NOMO-1 (cell line): ENCODE data around the gene MYD88.
"Not testable (repeated sequence)": the region's sequence is repeated elsewhere in the genome, so short reads cannot be mapped to it uniquely, and the experiment has no call there.

Experiments
- DNase-seq, 2 experiments: peaks; one replicate each; lab custom pipeline; 2025; ENCODE audit not compliant: unreplicated experiment in 2 of 2; lab: John Stamatoyannopoulos, UW

MYD88 gene

DNA sequence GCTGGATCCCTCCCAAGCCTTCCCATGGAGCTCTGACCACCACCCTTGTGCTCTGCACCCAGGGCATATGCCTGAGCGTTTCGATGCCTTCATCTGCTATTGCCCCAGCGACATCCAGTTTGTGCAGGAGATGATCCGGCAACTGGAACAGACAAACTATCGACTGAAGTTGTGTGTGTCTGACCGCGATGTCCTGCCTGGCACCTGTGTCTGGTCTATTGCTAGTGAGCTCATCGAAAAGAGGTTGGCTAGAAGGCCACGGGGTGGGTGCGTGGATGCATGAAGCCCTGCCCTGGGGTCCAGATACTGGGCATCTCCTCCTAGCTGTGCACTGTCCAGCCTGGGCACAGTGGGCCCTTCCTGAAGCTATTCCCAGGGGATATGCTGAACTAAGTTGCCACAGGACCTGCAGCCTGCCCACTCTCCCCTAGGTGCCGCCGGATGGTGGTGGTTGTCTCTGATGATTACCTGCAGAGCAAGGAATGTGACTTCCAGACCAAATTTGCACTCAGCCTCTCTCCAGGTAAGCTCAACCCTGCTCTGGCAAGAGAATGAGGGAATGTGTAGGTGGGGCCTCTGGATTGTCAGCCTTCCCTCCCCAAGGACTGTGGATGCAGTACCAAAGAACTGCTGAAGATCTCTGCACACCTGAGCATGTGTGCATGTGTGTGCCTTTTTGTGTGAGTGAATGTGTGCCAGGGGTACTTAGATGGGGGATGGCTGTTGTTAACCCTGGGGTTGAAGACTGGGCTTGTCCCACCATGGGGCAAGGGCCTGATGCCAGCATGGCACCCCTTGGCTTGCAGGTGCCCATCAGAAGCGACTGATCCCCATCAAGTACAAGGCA lies 2.1 kb downstream of the MYD88 start:
- DNase-seq, result no peak

DNA sequence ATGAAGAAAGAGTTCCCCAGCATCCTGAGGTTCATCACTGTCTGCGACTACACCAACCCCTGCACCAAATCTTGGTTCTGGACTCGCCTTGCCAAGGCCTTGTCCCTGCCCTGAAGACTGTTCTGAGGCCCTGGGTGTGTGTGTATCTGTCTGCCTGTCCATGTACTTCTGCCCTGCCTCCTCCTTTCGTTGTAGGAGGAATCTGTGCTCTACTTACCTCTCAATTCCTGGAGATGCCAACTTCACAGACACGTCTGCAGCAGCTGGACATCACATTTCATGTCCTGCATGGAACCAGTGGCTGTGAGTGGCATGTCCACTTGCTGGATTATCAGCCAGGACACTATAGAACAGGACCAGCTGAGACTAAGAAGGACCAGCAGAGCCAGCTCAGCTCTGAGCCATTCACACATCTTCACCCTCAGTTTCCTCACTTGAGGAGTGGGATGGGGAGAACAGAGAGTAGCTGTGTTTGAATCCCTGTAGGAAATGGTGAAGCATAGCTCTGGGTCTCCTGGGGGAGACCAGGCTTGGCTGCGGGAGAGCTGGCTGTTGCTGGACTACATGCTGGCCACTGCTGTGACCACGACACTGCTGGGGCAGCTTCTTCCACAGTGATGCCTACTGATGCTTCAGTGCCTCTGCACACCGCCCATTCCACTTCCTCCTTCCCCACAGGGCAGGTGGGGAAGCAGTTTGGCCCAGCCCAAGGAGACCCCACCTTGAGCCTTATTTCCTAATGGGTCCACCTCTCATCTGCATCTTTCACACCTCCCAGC lies 2.9 kb downstream of the MYD88 start:
- no peak for DNase-seq

DNA sequence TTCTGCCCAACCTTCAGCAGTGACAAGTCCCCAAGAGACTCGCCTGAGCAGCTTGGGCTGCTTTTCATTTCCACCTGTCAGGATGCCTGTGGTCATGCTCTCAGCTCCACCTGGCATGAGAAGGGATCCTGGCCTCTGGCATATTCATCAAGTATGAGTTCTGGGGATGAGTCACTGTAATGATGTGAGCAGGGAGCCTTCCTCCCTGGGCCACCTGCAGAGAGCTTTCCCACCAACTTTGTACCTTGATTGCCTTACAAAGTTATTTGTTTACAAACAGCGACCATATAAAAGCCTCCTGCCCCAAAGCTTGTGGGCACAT lies 3.5 kb downstream of the MYD88 start:
- DNase-seq, result no peak

DNA sequence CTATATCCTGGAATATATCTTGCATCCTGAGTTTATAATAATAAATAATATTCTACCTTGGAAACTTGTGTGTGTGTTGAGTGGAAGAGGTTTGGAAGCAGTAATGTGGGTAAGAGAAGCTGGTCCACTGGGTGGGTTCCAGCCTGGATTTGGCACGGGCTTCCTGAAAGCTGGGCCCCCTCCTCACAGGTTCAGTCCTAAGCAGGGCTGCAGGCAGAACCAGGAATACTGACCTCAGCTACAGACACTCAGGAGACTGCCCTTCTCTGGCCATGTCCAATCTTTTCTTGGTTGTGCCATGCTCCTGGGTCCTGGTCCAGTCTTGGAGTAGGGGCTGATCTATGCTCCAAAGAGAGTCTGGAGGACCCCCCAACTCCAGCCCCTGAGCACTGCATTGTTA lies 4.5 kb downstream of the MYD88 start:
- no peak for DNase-seq

DNA sequence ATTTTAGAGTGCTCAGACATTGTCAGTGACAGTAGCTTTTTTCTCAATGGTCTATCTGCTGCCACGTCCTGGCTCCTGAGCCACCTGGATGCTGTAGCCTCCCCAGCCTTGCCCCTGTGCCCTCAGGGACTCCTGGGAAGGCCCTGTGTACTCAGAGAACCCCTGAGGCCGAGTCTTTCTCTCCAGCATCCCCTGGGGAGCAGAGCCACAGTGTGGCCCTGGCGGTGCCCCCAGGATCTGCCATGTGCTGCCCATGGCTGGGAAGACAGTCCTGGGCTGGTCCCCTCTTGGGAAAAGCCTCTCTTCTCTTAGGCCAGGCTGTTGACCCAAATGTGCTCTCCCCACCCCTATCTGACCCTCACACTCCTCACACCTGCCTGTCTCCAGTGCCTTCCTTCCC lies 5.0 kb downstream of the MYD88 start:
- no peak for DNase-seq

DNA sequence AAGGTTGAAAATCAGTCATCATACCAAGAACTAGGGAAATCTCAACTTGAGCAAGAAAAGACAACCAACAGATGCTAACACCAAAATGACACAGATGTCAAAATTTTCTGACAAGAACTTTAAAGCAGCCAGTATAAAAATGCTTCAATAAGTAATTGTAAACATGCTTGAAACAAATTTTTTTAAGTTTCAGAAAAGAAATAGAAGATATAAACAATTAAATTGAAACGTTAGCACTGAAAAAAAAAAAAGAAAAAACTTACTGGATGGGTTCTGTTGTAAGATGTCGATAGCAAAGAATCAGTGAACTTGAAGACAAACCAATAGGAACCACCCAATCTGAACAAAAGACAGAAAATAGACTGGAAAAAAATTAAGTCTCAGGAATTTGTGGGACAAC lies 8.0 kb downstream of the MYD88 start:
- DNase-seq, result no peak

DNA sequence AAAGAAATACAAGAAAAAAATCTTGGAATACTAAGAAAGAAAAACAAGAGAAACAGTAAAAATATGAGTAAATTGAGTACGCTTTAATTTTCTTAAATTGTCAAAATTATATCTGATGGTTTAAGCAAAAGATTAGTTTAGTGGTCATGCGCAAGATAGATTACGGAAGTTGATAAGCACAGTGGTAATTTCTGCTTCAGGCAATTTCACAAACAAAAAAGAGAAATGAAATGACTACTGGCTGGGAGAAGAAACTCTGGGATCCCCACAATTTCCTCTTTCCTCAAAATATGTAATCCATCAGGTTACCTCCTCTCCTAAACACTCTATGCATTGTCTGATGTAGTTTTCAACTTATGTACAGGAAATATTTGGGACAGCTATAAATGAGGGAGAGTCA lies 9.0 kb downstream of the MYD88 start:
- peak; percentile 84 to 85 for DNase-seq

DNA sequence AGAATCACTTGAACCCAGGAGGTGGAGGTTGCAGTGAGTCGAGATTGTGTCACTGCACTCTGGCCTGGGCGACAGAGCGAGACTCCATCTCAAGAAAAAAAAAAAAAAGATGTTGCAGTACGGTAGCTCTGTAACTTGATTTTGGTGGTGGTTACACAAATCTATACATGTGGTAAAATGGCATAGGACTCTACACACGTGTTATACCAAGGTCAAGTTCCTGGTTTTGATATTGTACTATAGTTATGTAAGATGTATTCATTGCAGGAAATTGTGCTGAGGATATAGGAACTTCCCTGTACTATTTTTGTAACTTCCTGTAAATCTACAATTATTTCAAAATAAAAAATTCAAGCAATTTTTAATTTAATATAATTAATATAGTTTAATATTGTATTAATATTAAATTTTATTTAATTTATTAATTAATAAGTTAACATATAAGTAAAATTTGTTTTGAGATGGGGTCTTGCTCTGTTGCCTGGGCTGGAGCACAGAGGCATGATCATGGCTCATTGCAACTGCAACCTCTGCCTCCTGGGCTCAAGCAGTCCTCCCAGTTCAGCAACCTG lies 9.9 kb downstream of the MYD88 start:
- DNase-seq, result peak; percentile 58 to 89

DNA sequence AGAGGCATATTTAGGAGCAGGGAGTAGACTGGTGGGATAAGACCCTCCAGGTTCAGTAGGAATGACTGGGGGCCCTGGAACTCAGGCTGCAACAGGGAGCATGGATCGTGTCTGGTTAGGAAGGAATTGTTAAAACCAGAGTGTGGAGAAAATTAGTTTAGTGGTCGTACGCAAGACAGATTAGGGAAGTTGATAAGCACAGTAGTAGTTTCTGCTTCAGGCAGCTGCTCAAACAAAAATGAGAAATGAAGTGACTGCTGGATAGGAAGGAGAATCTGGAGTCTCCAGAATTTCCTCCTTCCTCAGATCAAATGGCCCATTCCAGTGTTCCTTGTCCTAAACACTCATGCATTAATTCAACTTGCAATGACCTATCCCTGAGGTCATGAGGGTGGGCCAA lies 11.2 kb downstream of the MYD88 start:
- DNase-seq, result peak; percentile 62 to 81

DNA sequence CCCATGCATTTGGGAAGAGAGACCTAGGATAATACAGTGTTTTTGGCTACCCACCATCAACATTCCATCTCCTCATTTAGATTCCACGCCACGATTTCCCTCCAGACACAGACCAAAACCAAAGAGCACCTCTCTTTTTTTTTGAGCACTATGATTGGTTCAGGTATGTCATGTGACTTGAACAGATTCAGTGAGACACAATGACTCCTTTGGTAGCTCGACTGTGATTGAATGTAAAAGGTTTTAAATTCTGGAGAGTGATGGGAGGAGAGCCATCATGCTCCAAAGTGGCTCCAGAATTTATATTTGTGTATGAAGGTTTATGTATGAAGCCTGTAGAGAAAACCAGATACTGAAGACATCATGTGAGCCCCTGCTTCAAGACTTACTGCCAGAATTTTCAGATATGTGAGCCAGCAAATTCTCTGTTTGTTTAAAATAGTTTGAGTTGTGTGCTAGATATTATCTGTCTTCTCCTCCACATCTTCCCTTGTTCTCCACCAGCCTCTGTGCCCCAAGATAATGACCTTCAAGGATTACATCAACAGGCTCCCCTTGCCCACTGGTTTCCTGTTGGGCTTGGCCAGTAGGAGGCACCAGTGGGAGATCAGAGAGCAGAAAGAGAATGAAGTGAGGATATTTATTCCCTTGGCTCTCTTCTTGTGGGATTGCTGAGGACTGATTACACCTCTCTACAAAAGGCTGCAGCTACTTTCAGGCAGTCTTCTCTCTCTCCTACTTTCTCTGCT lies 12.5 kb downstream of the MYD88 start:
- DNase-seq, result no peak

DNA sequence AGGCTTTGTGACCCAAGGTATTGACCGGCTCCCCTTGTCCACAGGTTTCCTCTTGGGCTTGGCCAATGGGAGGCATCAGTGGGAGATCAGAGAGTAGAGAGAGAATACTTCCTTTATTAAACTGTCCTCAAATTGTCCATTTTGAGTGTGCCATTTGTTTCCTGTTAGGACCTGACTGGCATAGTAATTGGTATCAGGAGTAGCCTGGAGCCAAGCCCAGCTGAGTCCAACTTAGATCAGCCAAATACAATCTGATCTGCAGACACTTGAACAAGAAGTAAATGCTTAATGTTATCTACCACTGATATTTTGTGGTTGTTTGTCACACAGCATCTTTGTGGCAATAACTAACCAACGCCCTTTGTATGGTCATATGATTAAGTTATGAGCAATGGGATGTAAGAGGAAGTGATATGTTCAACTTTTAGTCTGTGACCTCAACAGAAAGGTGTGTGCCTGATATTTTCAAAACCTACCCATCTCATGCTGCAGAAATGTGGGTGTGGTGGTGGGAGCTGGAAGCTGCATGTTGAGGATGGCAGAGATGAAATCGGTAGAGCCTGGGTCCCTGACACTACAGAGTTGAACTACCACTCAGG lies 13.3 kb downstream of the MYD88 start:
- peak; percentile 26 to 74 for DNase-seq

DNA sequence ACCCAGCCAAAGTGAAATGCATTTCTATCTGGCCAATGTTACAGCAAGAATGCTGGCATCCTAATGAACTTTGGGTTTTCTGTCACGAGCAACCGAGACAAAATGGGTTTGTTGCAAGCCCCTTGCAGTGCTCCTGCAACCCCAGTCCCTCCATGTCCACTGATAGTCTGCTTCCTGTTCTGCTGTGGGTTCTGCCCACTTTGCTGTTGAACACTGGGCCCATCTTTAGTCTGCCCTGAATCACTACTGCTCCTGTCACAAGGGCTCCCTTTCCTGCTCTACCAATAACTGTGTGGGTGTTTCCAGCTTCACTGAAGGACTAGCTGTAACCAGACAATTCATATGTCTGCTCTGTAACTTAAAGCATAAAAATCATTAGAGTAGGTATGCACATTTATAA lies 14.1 kb downstream of the MYD88 start:
- DNase-seq, result no peak

DNA sequence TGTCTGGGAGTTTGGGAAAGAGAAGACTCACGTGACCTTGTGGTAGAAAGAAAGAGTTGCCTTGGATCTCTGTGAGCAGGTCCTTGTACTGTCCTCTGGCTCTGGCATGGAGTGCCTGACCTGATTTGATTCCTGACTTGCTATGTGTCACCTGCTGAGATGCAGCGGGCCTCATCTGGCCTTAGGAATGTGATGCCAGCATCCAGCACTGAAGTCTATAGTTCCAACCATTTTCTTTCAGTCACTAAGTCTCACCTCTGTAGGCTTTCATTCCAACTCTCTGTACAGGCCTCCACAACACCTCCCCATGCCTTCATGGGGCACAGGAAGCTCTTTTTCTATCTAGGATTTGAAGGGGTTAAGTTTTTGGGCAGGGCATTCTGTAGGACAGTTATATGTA lies 14.8 kb downstream of the MYD88 start:
- no peak for DNase-seq

DNA sequence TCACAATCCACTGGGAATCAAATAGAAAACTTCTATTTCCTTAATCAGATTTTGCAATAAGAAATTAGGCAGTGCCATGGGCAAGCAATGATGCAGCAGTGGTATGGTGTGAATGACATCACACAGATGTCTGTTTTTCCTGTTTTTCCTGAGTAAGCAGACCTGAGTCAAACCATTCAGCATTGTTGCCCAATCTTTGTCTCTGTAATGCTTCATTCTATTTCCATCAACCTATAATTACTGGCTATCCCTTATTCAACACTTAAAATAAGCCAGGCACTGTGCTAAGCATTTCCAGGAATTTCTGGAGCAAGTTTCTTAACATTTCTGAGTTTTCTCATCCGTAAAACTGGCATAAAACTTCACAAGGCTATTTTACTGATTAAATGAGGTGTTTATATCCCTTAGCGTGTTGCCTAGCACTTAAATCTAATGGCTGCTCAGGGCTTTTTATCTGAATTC lies 15.6 kb downstream of the MYD88 start:
- DNase-seq, result peak in 1 of 2 experiments; percentile 71

DNA sequence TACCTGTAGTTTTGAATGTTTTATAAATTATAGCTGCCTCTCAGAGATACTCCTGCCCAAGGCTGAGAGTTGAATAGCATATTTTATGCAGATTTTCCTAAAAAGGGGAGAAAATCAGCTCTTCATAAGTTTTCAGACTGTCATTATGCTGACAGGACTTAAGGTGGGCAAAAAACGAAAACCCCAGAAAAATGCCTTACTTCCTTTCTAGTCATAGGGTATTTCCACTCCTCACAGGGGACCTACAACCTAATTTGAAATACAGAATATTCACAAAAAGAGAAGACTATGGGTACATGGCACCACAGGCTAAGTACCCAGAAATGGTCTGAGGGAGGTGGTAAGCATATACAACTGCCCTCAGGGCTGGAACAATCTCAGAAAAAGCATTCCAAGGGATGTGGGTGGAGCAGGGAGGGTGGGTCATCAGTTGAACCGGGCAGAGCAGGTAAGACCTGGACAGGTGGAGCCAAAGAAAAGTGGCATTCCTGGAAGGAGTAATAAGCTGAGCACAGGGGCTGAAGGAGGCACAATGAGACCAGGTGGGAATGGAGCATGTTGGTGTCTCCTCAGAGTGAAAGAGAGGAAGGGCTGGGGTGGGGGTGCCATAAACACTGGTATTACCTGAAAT lies 16.3 kb downstream of the MYD88 start:
- DNase-seq, result no peak

DNA sequence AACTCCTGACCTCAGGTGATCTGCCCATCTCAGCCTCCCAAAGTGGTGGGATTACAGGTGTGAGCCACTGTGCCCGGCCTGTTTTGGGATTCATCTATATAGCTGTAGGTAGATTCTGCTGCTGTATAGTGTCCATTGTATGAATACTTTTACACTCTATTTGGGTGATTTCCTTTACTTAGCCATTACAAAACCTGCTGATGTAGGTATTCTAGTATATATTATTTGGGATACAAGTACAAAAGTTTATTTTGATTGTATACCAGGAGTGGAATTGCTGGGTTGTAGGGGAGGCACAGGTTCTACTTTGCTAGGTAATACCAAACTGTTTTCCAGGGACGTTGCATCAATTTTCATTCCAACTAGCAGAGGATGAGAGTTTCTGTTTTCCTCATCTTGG lies 17.4 kb downstream of the MYD88 start:
- no peak for DNase-seq

DNA sequence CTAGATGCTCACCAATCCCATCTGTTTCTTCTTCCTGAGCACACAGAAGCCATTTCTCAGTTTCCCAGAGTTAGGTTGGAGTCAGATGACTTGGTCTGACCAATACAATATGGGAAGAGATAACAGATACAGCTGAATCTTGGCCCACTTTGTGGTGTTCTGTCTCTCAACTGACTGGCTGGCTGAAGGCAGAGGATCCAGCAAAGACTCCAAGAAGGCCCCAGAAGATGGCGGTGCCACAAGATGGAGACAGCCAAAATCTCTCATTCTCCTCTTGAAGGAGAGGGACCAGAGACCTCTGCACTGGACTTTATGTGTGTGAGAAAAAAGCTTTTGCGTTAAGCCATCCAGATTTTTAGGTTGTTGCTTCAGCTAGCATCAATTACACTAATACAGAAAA lies 18.7 kb downstream of the MYD88 start:
- DNase-seq, result no peak

DNA sequence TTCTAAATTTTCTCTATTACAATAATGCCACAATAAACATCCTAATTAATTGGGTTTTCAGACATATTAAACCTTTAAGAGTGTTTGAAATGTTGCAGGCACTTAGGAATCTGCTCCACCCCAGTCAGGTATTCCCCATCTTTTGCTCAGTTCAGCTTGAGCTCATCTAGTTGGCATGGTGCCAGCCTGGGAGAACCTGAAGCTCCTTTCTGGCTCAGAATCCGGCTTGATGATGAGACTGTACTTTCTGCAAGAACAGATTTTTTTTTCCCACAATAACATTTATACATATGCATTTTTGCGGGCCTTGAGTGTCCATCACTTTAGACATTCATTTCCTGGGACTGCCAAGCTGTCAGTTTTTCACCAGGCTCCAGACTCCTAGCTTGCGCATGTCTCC lies 19.1 kb downstream of the MYD88 start:
- no peak for DNase-seq

DNA sequence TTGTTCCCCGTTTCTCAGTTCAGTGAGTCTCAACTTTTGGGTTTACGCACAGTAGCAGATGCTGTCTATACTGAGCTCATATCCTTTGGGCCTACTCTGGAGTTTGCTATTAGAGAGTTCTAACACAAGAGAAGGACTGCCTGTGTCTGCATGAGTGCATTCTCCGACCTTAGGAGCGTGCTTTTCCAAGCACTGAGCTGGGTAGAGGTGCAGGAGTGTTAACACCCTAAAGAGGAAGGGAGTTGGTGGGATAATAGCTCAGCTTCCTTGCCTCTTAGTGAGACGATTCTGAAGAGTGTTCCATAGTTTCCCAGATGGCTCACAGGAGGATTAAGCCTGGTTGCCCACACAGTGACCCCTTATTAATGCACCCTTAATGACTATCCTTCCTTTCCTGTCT lies 20.0 kb downstream of the MYD88 start:
- DNase-seq, result no peak

DNA sequence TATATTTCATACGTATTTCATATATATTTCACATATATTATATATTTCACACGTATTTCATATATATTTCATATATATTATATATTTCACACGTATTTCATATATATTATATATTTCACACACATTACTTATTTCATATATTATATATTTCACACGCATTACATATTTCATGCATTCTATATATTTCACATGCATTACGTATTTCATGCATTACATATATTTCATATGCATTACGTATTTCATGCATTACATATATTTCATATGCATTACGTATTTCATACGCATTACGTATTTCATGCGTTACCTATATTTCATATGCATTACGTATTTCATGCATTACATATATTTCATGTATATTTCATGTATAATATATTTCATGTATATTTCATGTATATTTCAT lies 22.2 kb downstream of the MYD88 start:
- not testable (repeated sequence) for DNase-seq
